ENCODE measurements around the gene NAT9. TPM values are rescaled to one million over a fixed set of nuclear protein-coding genes. Genes with fewer than 3 reads are reported as not detected.

NAT9 gene
- total RNA-seq, 1 experiment from 2014 or later, result 25.3 TPM

DNA sequence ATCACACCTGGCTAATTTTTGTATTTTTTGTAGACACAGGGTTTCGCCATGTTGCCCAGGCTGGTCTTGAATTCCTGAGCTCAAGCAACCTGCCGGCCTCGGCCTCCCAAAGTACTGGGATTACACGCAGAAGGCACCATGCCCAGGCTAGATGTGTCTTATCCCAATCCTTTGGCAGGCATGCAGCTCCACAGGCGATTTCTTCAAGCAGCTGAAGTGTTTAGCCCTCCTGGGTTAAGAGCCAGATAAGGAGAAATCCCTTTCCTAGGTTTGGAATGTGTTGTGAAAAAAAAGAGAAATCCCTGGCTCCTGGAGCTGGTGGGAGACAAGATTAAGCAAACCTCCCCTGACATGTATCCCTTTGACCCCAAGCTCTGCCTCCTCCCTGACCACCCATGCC lies 29.8 kb downstream of the NAT9 start:
- DNase-seq (ENCODE audit: low spot score), result no peak

DNA sequence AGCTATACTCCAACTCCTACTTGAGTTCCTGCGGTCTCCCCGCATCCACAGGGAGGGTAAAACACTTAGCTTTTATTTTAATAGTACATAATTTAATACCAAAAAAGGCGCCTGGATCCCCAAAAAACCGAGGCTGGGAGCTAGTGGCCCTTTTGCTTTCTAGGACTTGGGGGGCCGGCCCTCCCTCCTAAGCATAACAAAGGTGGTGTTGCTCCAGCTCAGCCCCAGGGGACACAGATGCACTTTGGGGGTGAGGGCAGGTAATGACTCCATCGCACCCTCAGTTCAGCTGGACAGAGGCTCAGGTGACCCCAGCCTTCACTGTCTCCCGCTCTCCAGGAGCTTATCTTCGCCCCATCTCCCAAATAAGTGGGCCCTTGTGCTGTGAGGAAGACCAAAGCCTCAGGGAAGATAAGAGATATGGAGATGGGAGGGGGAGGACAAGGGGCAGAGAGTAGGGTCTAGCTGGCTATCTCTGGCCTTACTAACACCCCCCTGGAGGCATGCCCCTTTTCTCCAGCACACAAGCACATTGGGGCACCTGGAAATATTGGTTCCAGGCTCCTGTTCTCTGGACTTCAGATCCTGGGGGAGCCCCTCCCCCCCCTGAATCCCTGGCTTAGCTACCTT lies 30.5 kb downstream of the NAT9 start:
- no peak for DNase-seq (ENCODE audit: low spot score)

DNA sequence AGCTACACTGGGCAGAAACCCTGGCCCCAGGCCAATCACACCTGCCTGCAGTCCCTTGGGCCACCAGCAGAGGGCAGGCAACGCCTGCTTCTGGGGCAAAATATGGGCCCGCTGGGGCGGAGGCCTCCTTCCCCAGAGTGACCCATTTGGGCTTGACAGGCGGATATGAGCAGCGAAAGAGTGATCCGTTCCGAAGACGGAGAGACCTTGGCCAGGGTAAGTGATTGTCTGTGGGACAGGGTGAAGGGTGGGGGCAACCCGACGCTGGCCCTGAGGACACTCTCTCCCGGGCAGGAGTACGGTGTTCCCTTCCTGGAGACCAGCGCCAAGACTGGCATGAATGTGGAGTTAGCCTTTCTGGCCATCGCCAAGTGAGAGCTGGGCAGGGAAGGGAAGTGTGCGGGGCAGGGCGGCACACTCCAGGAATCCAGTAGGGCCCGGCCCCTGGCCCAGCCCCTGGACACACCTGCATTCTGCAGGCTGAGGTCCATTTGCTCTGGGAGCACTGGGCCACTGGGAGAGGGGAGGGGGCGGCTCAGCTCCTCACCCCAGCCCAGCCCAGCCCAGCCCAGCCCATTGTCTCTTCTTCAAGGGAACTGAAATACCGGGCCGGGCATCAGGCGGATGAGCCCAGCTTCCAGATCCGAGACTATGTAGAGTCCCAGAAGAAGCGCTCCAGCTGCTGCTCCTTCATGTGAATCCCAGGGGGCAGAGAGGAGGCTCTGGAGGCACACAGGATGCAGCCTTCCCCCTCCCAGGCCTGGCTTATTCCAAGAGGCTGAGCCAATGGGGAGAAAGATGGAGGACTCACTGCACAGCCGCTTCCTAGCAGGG lies 31.2 kb downstream of the NAT9 start:
- DNase-seq (ENCODE audit: low spot score), result no peak

DNA sequence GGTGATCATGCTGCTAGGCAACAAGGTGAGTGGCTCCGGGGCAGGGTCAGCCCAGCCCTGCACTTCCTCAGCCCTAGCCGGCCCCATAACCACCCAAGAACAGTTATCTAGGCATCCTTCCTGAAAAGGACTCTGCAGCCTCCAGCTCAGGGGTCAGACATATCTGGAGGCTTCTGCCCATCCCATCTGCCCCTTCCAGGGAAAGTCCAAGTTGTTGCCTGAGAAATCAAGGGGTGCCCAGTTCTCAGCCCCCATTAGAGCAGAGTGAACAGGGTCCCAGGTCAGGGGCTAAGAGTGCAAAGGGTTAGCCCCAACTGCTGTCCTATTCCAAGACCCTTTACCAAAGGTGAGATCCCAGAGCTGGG lies 31.8 kb downstream of the NAT9 start:
- DNase-seq (ENCODE audit: low spot score), result no peak

DNA sequence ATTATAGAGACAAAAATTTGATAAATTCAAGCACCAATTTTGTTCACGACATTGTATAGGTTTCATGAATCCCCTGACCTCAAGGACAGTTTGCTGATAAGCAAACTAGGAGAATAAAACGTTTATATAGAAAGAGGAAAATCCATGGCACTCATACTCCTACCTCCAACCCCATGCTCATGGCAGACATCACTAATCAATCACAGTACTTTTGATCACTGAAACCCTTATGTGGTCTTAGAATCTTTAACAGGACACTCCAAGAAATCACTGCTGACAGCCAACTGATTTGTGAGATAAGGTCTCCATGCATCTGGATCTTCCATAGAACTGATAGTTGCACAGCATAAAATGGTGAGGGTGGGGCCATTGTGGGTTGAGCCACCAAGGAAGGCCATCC lies 32.4 kb downstream of the NAT9 start:
- DNase-seq (ENCODE audit: low spot score), result no peak

DNA sequence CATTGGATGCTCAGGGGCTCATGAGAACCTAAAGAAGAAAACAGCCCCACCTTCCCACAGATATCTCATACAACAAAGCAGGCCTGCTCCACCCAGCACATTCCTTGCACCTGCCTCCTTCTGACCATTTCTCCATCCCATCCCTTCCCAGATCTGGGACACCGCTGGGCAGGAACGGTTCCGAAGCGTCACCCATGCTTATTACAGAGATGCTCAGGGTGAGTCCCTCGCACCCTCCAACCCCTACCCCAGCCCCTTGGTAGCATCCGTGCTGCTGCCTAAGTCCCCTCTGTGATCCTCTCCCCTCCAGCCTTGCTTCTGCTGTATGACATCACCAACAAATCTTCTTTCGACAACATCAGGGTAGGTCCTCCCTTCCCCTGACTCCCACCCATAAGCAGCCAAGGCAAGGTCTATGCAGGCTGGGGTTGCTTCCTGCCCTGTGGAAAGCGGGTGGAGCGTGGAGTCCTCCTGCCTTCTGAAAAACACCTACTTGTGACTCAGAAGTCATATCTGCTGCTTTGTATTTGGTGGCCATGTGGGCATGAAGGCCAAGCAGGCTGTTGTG lies 33.1 kb downstream of the NAT9 start:
- DNase-seq (ENCODE audit: low spot score), result no peak

DNA sequence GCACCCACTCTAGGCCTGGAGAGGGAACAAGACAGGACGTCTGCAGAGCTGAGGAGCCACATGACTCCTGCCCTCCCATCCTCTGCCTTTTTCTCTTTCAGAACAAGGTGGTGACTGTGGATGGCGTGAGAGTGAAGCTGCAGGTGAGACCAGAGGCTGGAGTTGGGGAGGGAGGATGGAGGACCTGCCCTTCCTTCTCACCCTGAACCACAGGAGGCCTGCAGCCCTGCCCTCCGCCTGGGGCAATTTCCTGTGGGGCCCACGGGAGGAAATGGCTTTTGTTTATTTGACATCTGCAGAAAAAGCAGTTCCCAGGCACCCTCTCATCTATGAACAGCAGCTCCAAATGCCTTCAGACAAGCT lies 34.0 kb downstream of the NAT9 start:
- peak; percentile 50 for DNase-seq (ENCODE audit: low spot score)

DNA sequence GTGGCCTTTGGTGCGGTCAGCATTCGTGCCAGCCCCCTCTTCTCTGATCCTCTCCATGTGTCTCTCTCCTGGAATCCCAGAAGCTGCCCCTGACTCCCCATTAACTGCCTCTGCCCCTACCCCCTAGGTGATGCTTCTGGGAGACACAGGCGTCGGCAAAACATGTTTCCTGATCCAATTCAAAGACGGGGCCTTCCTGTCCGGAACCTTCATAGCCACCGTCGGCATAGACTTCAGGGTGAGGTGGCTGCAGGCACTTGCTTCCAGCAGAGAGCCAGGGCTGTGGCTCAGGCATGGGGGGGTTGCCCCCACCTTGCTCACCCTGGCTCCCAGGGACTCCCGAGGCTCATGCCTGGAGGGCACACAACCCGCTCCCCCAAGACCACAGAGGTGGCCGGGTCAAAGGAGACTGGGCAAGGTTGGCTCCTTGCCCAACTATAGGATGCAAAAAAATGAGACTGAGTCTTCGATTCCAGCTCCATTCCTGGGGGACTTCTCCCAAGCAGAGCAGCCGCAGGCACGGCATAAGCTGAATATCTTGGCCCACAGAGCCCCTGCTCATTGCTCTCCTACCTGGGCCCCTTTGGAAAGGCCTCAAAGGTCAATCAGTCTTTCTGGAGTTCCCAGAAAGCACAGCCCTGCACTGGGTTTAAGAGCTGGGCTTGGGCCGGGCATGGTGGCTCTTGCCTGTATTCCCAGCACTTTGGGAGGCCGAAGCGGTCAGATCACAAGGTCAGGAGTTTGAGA lies 35.3 kb downstream of the NAT9 start:
- no peak for DNase-seq (ENCODE audit: low spot score)

DNA sequence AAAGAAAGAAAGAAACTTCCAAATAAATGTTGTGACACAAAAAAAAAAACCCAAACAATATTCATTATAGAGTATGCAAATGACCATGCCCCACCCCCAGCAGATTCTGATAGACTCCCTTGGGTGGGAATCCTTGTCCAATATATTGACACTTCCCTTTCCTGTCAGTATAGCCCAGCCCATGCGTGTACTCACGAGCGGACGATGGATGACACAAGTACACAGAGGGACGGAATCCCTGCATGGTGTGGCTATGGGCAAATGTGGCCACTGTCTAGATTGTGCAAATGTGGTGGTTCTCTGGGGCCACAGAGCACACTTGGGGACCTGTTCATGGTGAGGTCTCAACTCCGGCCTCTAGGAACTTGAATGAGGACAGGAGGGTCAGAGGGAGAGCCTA lies 36.0 kb downstream of the NAT9 start:
- DNase-seq (ENCODE audit: low spot score), result no peak

DNA sequence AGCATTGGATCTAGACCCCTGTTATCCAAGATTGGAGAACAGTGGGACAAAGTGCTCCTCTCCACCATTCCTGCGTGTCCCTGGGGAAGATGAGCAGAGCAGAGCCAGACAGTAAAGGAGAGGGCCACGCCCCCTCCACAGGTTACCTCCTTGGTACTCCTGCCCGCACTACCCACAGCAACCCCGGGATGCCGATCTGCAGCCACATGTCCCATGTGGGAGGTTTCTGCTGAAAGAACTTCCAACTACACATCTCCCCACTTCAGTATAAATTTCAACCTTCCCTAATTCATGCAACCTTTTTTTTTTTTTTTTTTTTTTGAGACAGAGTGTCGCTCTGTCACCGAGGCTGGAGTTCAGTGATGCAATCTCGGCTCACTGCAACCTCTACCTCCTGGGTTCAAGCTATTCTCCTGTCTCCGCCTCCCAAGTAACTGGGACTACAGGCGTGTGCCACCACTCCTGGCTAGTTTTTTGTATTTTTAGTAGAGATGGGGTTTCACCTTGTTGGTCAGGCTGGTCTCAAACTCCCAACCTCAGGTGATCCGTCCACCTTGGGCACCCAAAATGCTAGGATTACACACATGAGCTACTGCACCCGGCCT lies 36.8 kb downstream of the NAT9 start:
- DNase-seq (ENCODE audit: low spot score), result no peak

DNA sequence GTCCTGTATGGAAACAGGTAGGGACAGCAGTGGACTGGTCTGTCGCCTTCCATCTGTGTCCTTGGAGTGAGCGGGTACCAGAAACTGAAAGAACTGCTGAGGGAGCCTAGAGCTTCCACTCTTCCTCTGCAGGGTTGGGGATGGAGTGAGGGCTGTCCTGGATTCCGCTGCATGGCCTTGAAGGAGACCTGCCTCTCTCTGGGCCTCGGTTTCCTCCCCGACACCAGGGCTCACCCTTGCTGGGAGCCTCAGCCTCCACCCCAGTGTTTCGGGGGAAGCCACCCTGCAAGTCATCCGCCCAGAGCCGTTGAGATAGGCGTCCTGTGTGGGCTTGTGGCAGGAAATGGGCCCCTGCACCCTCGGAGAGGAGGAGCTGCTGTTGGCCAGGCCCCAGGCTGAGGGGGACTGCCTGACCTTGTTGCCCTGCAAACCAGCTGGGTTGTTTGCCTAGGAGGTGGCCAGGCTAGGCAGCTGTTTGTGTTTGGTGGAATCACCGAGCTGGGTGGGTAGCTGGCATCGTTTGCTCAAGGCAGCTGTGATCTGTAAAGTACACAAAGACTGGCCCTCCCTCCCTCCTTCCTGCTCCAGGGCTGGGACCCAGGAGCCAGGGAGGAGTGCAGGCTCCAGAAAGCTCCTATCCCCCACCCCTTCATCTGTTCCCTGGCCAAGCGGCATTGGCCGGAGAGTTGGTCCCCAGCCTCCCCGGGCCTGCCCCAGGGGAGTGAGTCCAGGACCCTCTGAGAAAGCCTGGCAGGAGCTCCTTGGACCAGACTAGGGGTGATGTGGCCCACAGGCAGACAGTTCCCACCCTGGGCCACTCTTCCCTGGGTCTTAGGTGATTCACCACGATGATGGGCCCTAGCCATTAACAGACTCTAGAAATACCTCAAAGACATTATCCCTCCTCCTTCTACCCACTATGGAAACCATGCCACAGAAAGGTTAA lies 37.8 kb downstream of the NAT9 start:
- DNase-seq (ENCODE audit: low spot score), result no peak

DNA sequence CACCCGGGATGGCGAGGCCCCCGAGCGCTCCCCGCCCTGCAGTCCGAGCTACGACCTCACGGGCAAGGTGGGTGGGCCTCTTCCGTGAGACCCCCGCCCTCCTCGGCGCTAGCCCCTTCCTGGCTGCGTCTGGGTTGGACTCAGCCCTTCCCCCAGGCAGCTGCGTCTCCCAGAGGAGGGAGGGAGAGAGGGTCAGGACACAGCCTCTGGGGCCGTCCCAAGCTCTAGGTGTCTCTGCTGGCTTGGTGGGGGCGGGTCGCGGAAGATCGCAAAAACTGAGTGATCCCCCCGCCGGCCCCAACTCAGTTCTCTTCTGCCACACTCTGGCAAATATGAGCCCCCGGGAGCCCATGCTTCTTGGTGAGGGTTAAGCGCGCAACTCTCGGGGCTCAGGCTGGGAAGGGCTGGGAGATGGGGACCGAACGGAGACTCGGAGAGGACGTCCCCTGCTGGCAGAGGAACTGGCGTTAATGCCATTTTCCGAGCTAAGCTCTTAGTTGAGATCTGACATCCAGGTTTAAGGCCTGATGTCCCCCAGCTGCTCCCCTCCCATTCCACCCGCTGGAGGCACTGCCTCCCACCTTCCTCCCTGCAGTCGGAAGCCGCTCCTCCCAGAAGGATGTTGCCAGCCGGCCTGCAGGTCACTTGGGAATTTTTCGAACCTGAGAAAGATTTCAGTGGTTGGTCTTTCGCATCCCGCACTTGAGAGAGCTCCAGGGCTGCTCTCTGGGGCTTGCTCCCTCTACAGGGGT lies 38.7 kb downstream of the NAT9 start:
- DNase-seq (ENCODE audit: low spot score), result no peak

DNA sequence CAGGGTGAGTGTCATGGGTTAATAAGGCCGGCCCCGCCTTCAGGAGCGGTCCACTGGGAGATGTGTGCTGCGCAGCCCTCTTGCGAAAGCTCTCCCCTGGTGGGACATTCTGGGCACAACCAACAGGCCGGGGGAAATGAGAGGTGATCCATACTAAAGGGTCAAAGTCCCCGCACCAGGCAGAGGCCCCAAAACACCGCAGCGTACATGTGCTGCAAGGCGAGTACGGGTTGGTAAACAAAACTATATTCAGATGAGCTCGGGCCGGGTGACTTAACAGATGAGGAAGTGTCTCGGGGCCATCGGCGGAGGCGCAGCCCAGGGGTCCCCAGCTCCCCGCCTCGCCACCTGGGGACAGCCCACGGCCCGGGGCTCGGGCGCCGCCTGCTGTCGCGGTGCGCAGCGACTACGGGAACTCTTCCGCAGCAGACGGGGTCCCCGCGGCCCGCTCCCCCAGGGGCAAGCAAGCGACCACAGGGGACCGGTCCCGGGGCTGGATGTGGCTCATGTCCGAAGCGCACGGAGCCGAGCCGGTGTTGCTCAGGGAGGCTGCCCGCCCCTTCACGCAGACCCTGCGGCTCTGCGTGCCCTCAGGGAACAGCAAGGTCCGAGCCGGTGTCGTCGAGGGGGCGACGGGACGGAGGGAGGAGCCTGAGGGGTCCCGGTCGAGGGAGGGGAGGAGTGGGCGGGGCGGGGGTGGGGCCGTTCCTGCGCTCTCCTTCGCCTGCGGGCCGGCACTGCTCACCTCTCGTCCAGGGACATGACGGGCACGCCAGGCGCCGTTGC lies 39.4 kb downstream of the NAT9 start, which contains the start of gene RAB37:
Gene RAB37 (plus strand): TSS at position 744 of the 786 bp plus-strand sequence. CDS start 17 bp downstream, at position 761.
- DNase-seq (ENCODE audit: low spot score), result no peak

DNA sequence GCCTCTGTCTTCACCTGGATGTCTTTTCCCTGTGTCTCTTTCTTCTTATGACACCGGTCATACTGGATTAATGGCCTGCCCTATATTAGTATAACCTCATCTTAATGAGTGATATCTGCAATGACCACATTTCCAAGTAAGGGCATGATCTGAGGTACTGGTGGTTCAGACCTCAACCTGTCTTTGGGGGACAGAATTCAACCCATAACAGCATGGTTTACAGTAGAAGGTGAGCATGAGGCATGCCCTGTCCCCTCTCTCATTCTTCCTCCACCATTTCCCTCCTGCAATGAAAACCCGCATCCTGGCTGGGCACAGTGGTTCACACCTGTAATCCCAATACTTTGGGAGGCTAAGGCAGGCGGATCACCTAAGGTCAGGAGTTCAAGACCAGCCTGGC lies 41.9 kb downstream of the NAT9 start:
- no peak for DNase-seq (ENCODE audit: low spot score)

DNA sequence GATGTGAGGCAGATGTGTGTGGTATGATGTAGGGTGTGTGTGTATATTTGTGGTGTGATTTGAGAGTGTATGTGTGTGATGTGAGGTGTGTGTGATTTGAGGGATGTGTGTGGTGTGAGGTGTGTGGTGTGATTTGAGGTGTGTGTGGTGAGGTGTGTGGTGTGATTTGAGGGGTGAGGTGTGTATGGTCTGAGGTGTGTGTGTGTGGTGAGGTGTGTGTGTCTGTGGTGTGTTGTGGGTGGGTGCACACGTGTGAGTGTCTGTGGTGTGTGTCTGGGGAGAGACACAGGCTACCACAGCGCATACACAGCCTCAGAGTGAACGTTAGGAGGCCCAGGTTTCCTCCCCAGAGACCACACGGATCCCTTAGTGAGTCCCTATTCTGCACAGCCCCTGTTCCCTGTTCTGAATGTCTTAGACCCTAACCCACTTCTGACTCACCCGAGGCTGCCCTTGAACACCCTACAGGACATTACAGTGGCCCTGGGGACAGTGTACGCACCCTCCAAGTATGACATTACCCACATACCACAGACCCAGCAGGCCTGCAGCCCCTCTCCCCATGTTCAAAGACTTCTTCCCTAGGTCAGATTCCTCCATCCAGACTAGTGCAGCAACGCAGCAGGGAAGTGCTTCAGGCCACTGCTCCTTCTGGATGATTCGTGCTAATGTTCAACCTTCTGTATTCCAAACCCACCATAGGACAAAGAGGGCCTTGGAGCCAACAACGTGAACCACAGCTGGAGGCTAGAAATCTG lies 42.6 kb downstream of the NAT9 start:
- DNase-seq (ENCODE audit: low spot score), result no peak

DNA sequence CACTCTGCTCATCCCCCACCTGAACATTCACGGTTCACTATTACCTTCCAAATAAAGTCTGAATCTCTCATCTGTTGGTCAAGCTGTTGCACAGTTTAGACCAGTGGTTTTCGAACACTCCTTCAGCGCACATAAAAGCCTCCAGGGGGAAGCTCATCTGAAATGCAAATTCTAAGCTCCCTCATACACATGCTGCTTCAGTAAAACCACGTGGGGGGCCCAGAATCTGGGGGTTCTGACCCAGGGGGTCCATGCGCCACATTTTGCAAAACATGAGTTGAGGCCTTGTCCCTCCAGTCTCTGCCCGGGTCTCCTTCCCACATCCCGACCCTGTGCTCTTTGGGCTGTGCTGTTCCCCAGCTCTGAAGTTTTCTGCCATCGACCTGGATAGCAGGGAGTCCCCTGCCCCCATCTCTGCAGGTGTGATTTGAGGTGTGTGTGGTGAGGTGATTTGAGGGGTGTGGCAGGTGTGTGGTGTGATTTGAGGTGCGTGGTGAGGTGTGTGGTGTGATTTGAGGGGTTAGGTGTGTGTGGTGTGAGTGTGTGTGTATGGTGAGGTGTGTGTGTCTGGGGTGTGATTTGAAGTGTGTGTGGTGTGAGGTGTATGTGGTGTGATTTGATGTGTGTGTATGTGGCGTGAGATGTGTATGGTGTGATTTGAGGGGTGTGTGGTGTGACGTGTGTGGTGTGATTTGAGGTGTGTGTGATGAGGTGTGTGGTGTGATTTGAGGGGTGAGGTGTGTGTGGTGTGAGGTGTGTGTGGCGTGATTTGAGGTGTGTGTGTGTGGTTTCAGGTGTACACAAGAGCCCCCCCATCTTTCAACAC lies 43.9 kb downstream of the NAT9 start:
- no peak for DNase-seq (ENCODE audit: low spot score)

DNA sequence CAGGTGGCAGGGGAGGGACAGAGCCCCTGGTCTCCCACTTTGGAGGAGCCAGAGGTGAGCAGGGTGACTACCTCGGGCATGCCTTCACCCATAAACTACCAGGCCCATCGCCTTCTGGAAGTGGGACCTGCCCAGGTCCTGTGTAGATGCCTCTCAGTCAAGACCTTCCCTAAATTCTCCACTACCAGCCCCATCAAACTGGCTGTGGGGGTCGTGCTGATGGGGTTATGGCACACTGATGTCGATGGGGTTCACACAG lies 44.9 kb downstream of the NAT9 start:
- no peak for DNase-seq (ENCODE audit: low spot score)

Measured in H4 (cell line).